ENCODE results near the gene MKLN1.

MKLN1 gene

DNA sequence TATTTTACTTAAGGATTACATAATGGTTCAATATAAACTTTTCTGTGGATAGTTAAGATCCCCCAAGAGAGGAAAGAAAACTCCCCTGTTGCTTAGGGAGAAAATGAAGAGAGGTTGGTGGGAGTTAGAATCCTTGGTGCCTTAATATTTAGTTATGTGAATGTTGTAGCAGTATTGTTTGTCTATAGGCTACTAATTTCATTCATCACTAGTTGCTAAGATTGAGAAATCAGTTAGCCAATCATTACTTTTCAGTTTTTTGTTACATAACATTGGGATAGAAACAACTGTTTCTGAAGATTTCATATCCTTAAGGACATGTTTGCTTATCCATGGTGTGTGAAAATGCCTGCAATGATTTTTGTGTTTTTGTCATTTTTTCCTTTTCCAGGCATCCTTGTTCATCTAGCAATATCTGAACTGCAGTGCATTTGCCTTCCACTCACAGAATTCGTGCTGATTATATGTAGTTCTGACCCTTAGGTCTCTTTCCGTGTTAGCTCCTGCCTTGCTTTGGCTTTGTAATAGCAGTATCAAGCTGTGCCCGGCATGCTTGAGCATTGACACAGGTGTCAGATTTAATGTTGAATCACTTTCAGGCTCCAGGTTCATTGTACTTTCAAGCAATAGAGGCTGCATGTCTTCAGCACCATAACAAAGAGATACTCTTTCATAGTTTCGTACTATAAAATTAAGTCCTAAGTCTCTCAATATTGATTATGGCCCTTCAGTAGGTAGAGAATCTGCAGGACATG lies 143.8 kb downstream of the MKLN1 start:
- DNase-seq, result no peak

DNA sequence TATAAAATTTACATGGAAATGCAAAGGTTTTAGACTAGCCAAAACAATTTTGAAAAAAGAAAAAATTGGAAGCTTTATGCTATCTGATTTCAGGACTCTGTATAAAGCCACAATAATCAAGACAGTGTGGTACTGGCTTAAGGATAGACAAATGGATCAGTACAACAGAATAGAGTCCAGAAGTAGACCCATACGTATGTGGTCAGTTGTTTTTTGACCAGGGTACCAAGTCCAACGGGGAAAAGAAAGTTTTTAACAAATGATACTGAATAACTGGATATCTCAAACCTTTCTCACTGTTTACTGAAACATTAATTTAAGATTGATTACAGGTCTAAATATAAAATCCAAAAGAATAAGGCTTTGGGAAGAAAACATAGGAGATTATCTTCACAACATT lies 149.1 kb downstream of the MKLN1 start:
- no peak for DNase-seq

DNA sequence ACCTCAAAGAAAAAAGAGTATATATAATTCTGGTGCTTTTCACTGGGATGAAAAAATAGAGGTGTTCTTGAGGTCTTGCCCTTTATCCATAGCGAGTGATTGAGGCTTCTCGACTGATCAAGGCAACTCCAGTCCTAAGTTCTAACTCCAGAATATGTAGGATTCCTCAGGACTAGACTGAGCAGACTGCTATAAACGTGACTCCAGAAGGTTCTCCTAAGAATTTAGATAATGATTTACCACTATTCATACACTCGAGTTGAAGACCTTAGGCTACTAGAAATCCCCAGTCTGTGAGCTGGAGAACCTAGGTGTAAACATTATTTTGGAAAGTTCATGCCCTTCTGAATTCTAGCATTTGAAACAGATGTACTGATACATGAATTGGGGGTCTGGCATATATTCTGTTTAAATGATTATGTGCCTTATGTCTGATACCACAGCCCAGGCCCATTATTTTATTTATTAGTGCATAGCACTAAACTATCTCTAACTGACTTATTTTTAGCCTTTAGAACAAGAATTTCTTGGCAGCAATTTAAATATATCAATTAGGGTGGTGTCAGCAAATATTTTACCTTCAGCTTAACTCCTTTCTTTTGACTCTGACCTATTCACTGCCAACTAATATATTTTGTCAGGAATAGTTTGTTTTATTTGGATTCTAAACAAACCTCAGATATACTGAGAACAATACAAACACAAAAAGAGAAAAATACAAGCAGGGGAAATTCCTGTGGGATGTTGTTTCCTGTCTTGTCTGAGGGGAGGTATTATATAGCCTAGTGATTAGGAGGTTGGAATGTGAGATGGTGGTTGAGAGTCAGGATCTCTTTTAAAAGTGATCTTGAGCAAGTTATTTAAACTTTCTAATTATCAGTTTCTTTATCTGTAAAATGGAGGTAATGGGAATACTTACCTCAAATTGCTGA lies 153.0 kb downstream of the MKLN1 start:
- no peak for DNase-seq

DNA sequence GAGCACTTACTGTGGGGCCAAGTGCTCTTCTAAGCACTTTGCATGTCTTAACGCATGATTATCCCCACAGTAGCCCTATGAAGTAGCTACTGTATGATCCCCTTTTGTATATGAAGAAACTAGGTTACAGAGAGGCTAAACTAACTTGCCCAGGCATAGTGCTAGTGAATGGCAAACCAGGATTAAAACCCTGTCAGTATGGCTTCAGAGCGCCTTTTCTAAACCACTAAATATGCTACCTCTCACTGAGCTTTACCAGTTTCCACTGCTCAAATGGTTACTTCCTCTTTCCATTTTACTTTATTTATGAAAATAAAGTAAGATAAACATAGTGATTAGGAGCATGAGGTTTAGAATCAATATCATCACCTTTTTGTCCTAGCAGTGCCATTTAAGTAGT lies 155.1 kb downstream of the MKLN1 start:
- no peak for DNase-seq

DNA sequence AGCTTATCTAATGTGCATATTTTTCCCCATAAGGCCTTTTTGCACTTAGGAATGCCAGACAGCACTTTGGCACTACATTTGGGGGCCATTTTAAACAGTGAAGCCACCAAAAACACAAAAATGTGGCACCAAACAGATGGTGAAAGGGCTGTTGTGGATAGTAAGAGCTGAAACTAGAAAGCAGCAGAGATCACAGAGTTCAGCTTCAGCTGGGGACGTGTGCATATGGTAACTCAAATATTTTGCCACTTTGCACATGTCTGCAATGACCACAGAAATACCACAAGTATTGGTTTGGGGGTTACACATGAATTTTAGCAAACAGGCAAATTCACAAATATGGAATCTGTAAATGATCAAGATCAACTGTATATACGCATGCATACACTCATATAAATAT lies 155.9 kb downstream of the MKLN1 start:
- DNase-seq, result no peak

DNA sequence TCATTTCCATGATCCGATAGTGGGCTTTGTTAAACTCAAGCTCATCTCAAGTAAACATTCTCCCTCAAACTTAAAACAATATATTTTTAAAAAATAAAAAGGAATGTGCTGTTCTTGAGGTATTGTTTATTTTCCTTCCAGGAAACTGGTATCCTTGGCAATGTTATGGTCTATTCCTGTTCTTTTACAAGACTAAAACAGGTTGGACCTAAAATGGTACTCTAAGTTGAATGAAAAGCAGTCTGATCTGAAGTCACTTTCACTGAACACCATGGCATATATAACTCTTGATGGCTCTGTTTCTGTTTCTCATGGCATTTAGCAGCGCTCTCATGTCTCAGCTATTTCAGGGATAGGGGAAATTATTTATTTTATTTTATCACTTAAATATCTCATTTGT lies 158.7 kb downstream of the MKLN1 start:
- no peak for DNase-seq

DNA sequence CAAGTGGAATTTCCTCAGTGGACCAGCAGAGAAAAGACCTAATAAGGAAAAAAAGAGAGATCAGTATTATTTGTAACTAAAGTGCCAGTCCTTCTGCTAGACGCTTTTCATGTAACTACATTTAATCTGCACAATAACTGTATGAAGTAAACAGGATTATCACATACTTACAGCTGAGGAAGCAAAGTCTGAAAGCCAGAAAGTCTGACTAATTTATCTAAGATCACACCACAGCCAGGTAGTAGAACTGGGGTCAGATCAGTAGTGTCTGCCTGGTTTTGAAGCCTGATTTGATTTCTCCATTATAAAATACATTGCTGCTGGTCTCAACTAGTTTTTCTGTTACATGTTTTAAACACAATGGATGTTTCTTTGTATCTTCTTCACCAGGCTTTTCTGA lies 159.5 kb downstream of the MKLN1 start:
- no peak for DNase-seq

DNA sequence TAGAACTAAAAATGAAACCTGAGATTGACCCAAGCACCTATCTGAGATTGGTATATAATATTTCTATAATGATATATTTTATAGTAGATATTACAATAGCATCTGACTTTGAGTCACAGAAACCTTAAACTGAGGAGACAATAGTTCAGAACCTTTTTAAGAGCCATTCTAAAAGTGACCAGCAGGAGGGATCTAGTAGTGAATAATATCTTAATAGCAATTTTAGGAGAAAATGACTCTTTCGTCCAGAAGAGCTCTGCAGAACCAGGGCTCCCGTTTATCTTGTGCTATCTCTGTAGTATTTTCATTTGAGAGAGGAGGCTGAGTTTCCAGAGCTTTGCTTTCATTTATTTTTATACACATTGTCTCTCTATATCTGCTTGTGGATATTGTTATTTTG lies 160.7 kb downstream of the MKLN1 start:
- DNase-seq, result no peak

DNA sequence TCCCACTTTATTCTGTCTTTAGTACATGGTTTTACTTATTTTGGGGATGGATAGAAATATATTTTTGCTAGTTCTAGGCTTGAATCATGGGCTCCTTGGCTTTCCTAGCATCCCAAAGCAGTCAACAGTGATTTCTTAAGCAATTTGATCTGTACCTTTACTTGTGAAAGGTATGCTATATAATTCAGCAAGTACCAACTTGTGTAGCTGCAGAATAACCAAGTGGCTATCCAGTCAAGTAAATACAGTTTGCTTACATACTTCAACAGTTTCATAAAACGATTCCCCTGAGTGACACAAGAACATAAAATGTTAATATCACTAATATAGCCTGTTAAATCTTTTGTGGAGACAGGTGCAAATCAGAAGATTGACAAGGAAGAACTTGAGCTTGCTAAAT lies 161.5 kb downstream of the MKLN1 start:
- DNase-seq, result no peak

DNA sequence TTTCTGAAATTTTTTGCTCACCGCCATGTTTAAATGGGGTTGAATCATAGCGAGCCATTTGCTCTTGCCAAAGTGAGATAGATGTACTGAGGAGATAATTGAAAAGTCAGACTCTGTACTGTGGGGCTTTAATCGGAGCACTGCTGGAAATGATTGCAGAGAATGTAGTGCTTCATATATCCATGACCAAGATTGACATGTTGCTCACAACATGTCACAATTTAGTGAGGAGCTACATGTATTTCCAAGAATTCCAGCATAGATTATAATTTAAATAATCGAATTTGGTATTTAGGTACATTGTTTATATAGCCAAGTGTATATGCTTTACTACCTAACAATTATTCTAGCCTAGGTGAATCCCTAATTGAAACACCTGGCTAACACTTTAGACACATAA lies 162.2 kb downstream of the MKLN1 start:
- no peak for DNase-seq

DNA sequence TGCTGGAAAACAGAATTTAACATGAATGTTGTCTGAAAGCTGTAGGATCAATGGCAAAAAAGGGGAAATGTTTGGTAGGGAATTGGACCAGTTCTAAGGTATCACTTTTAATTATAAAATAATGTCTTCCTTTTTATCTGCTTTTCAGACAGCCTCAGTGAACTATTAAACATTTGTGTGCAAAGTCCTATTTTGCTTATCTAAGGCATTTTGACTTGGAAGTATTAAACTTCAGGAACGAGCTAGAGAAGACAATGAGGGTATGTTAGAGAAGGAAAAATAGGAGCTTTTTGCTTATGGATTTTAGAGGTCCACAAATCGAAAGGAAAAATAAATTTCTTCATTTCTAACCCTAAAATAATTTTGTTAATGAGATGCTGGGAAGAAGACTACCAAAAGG lies 165.4 kb downstream of the MKLN1 start:
- DNase-seq, result no peak

DNA sequence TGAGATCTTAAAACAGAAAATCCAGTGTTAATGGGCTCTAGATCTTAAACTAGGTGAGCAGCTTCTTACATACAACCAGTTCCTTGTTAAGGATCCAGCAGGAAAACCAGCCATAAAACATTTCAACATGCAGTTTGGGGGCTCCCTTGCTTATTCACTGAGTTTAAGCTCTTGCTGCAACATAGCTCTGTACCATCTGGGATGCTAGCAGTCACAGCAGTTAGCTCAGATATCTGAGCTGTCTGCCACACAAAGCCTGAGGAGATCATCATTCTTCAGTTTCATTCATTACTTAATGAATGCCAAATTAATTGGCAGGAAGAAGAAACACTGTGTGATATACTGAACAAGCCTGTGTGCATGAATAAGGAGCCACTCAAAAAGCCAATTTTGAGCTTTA lies 165.9 kb downstream of the MKLN1 start:
- no peak for DNase-seq

DNA sequence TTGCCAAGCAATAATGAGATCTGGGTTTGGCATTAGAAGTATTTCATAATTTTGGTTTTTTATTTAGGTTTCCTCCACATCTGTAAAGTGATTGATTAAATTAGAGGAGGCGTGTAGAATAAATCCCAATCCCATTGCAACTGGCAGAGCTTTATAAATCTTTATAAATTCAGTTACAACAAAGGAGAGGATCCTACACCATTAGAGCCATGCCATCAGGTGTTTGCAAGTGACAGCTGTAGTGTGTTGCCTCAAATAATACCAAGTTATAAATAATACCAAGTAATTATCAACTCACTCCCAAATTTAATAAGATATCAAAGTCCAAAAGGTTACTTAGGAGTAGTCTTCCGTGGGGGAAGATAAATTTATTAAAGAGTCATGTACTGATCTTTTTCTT lies 166.5 kb downstream of the MKLN1 start:
- DNase-seq, result no peak

DNA sequence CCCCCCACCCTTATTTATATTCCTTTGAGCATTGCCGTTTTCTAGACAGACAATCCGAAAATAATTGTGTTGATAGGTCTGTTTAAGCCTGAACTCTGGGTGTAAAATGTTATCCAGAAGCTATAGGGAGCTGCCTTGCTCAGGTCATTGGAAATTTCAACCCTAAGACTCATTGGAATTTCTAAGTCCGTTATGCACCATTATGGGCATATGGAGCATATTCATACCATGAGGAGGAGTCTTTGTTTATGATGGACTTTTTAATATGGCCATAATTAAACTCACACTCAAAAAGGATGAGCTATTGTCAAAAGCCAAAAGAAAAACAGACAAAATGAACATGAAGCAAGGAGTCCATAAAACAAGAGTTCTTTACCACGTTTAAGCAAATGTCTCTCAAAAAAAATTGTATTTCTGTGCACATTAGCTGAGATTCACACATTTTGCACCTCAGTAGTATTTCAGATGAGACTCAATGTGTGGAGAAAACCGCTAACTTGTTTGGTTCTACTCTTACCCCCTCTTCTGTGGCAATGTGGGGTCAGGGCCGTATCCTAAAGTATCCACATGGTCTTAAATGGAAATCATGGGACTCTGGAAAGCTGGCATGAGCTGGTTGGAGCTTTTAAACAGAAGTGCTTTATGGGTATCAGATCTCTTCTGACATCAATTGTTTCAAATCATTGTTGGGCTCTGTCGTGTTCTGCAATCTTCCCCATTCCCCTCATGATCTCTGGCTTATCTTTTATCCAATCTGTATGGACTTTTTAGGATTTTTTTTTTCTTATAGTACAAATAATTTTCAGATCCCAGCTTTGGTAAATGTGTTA lies 168.2 kb downstream of the MKLN1 start:
- no peak for DNase-seq

DNA sequence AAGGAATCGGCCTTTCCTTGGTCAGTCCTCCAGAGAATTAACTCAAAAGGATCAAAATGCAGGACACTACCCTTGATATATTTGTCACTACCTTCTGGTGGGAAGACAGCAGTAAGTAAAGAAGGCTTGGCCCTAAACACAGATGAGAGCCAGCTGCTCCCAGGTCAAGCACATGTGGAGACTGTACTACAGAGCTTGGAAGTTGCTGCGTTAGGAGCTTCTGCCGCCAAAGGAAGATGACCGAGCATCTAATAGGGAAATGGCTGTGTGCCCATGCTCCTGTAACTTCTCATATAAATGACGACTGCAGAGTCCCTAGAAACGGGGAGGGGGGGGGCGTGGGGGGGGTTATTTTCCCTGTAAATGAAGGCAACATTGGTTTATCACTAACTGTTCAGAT lies 169.8 kb downstream of the MKLN1 start:
- no peak for DNase-seq

DNA sequence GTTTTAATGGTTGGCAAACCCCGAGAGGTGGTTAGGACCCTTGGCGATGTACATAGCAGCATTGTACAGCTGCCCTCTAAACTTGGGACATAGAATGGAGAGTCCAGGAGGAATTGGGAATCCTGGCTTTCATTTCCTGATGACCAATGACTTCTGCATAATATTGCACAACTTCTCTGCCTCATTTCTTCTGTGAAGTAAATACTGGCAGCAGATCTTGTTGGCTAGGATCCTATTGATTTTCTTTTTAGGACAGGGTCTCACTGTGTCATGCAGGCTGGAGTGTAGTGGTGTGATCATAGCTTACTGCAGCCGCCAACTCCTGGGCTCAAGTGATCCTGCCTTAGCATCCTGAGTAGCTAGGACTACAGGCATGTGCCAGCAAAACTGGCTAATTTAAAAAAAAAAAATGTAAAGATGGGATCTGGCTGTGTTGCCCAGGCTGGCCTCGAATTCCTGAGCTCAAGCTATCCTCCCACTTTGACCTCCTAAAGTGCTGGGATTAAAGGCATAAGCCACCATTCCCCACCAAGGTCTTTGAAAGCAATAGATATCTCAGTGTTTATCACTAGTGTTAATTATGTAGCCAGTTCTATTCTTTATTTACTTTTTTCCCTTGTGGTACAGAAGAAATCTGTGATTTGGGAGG lies 170.7 kb downstream of the MKLN1 start:
- no peak for DNase-seq

DNA sequence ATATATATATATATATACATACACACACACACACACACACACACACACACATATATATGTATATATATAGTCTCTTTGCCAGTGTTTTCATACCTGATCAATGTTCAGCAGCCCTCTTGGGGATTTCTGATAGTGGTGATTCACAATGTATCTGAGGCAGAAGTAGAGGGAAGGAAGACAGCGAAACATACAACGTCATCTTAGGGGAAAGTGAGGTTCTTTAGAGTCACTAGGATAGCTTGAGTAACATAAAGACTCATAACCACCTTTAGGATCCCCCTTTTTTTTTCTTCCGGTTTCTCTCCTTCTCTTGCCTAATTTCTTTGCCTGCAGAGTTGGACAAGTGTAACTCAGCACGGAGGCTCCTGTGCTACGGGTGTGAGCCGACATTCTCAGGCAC lies 172.1 kb downstream of the MKLN1 start:
- no peak for DNase-seq

DNA sequence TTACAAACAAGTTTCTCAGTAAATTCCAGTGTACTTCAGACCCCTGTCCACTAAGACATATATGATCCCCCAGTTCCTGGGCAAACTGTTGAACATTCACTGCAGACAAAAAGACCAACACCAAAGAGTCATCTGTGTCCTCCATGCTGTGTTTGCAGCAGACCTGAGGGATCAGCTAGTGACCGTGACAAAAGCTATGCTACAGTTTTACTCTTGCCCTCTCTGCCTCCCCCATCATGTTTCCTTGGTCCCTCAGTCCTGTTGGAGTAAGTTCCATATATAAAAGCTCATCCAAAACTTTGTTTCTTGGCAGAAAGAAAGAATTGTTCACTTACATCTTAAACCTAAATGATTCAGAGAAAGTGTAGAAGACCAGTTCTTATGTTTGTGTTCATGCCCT lies 172.7 kb downstream of the MKLN1 start:
- DNase-seq, result no peak

DNA sequence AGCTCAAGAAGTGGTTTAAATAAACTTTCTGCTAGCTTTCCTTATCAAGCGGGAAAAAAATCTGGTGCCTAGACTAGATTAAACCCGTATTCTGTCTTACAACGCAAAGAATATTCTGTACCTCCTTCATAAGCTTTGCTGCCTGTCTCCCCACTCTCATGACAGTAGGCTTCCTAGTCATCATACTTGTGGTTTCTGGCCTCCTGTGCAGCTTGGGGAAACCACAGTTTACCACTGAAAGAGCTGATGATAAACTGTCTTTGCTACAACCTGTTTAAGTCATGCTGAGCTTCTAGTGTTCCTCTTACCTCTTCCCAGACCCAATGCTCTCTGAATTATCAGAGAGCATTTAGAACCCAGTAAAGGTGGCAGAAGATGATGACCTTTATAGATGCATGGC lies 173.7 kb downstream of the MKLN1 start:
- DNase-seq, result peak; percentile 52

DNA sequence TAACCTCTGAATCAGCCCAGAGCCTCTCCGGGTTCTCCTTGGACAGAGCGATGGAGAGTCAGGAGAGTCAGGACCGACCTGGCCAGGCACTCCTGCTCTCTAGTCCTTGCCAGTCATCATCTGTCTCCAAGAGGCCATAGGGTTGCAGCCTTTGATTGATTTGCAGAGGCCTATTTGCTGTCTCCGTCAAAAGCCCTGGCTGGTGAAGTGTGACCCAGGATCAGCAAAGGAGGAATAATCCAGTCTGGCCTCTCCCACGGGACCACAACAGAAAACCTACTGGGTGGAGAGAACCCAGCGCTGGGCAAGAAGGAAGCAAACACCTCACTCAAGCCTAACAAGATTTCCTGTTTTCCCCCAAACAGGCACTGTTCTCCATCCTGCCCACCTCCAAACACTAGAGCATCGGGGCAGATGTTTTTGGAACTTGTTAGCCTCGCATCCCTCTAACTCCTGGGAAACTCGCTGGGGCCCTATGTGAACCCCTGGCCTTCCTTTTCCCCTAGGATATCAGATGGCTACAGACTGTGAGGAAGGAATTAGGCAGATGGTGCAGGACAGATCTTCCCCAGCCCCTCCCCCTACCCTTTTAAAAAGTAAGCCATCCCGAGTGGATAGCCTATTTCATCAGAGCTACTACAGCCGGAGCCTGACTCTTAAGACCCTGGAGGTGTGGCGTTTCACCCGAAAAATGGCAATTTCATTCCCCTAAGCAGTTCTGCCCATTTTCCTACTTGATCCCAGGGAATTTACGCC lies 174.4 kb downstream of the MKLN1 start:
- DNase-seq, result no peak

DNA sequence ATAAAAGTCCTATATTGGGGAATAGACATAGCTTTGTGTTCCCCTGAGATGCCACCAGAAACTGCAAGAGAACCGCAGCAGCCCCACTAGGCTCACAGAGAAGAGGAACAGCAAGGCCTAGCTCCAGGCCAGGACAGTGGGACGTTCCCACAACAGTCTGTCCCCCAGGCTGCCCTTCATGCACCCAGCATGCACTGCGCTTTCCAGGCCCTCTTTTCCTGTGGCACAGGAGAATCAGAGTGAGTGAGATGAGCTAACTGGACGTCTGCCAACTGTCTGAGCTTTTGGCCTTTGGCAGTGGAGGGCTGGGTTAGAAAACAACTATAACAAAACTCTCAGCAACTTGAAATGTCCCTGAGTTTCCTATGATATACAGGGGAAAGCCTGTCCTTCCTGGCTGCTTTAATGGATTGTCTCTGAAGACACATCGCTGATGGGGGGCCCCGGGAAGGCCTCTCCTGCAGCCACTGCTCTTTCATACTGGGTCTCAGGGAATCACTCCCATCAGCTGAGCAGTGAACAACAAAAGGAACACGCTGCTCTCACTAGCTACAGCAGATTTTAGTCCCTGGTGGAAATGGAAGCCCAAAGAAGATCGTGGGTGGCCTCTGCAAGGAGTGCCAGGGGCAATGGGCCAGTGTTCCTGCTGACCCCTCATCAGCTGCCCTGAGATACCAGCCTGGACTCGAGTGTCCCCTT lies 175.3 kb downstream of the MKLN1 start:
- DNase-seq, result no peak

DNA sequence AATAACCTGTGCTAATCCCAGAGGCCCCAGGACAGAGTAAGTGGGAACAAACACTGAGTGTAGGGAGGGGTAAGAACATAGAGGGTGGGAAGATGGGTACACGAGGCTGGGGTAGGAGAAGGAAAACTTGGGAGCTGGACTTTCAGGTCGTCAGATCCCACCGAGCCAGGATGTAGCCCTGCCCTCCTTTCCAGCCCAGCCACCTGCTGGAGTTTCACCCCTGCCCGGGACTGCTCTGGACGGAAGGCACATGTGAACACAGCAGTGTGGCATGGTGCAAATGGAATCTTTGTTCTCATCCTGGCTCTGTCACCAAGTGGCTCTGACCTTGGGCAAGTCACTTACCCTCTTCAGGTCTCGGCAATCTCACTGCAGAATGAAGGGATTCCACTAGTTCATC lies 176.0 kb downstream of the MKLN1 start:
- DNase-seq, result no peak
